NCI-H1092 treated with DMSO at 0.1 percent for 48 hours (cell line): ENCODE data around the gene PRPF8.
A peak's percentile ranks its signal among the peaks of the same experiment; 100 is the strongest.

Experiments used
- DNase-seq: peaks from one replicate; lab custom pipeline; 2025; lab: John Stamatoyannopoulos, UW

The PRPF8 gene

DNA sequence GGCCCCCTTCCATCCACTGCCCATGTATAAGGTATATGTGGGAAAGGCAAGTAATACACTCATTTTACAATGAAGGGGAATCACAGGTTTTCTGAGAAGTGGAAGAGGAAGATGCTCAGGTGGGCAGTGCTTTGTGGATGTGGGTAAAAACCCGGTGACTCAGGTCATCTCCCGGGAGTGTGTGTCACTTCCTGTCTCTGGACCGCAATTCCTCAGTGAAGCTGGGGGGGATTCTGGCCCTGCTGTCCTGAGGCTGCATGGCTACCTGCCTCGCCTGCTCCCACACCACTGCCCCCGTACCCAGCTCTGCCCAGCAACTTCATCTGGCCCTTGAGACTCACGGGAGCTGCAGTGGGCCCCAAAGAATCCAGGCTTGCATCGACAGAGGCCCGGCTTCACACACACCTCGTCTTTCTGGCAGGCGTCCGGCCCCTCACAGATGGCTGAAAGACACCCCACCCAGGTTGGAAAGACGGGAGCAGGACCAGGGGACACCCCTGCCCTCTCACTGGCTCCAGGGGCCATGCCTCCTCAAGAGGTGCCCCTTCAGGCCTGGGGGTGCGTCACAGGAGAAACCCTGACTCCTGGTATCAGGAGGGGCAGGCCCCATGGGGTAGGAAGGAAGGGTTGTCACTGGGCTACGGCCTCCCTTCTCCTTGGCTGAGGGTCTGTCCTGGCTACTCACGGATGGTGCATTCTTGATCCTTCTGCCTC is 40.0 kb downstream of the PRPF8 start:
- DNase-seq, result no peak

DNA sequence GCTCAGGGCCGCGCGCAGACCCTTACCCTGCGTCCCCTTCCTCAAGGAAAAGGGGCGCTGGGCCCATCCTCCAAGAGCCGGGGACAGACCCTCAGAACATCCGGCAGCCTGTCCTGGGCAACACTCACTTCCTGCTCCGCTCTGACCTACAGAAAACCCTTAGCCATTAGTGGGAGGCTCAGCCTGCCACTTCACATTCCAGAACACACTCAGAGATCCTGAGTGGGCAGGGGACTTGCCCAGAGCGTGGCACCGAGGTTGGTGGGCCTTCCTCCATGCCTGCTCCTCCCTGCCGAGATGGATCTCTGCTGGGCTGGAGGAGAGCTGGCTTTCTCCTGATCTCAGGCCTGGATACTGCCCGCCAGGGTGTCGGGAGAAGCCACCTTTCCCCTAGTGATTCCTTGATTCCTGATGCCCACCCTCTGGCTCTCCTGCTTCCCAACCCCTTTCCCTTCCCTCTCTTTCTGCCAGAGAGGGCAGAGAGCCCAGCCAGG is 40.6 kb downstream of the PRPF8 start:
- DNase-seq, result no peak

DNA sequence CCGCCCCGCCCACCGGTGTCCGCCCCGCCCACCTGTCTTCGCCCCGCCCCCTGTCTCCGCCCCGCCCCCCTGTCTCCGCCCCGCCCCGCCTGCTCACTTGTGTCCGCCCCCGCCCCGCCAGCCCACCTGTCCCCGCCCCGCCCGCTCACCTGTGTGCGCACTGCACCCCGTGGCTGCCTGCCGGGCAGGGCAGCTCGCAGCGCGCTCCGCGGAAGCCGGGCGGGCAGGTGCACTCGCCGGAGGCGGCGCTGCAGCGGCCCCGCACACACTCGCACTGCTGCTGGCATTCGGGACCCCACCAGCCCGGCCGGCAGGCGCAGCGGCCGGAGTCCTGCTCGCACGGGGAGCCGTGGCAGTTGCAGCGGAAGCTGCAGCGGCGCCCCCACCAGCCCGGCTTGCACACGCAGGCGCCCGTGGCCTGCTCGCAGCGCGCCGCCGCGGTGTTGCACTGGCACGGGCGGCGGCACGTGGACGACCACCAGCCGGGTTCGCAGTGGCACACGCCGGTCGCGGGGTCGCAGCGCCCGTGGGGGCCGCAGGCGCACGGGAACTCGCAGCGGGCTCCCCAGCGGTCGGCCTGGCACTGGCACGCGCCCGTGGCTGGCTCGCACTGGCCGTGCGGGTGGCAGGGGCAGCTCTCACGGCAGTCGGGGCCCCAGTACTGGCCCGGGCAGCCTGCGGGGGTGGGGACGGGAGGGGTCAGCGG is 41.2 kb downstream of the PRPF8 start:
- DNase-seq, result no peak

DNA sequence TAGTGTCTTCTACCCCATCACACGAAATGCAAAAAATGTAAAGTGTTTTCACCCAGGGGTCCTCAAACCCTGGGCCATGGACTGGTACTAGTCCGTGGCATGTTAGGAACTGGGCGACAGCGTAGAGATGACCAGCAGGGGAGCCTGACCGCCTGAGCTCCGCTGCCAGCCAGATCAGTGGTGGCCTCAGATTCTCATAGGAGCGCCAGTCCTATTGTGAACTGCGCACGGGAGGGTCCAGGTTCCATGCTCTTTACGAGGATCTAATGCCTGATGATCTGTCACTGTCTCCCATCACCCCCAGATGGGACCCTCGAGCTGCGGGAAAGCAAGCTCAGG is 43.6 kb downstream of the PRPF8 start:
- DNase-seq, result no peak

DNA sequence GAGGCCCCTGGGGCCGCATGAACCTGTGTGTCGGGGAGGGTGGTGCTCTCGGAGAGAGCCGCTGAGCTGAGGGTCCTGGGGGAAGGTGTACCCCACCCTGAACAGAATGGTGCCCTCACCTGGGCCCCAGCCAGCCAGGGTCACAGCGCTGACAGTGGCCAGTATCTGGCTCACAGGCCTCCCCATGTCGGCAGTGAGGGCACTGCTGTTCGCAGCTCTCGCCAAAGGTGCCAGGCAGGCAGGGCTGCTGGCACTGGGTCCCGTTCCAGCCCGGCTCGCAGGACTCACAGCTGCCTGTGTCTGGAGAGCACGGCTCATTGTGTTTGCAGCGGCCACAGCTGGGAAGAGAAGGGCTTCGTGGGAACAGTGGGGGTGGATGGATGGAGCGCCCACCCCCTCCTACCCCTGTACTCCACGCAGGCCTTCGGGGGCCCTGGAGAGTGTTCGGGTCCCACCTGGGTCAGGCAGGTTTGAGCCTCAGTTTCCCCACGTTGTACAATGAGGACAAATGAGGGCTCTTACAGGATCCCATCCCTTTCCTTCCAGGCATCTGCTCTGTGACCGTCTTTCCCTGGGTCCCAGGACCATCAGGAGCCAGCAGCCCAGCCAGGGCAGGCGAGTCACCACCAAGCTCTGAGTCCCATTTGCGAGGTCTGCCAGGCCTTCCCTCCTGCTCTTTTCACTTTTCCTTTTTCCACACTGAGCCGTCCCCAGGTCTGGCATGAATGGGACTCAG is 44.2 kb downstream of the PRPF8 start:
- no peak for DNase-seq

DNA sequence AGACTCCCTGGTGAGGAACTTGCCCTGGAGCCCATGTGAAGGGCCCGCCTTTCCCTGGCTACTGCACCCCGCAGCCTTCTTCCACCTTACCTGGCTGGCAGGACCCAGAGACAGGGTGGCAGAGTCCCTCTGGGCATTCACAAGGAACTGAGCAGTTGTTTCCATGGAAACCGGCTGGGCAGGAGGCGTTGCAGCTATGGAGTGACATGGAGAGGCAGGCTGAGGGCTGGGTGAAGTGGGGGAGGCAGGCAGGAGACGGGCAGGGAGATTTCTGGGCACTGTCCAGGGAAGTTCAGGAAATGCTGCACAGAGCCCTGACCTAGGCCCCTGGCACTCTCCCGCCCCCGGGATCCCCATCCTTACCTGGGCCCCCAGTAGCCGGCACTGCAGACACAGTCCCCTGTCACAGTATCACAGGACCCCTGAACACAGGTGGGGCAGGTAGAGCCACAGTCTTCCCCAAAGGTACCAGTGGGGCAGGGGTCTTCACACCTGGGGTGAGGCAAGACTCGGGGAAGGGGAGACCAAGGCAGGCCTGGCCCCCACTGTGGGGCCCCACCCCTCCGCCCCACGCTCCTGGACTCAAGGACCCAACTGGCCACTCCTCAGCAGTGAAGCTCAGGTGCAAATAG is 45.0 kb downstream of the PRPF8 start:
- no peak for DNase-seq

DNA sequence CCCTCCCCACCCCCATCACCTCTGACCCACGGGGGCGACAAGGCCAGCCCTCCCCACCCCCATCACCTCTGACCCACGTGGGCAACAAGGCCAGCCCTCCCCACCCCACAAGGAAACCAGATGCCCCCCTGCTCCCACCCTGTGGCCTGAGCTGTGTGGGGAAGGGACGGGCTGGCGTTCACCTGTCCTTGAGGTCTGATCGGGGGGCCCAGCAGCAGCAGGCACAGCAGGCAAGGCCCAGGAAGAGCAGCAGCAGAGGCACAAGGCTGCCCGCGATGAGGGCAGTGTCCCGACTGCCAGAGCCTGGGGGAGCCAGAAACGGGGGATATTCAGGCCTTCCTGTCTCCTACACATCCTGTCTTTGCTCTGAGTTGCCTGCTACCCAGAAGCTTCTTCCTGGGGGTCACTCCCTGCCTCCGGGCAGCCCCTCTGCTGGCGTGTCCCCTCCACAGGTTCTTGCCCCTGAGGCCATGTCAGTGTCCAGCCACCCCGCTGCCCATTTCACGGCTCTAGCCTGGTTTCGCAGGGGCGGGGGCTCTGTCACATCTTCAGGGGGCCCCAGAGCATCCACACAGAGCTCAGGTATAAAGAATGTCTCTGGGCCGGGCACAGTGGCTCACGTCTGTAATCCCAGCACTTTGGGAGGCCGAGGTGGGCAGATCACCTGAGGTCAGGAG is 45.9 kb downstream of the PRPF8 start:
- no peak for DNase-seq

- no peak for DNase-seq
Measured at GRCh38 chr17:1638171-1638590, 46.5 kb downstream of the PRPF8 start.

GRCh38 chr17:1636732-1637285 is 47.9 kb downstream of the PRPF8 start:
- no peak for DNase-seq

DNA sequence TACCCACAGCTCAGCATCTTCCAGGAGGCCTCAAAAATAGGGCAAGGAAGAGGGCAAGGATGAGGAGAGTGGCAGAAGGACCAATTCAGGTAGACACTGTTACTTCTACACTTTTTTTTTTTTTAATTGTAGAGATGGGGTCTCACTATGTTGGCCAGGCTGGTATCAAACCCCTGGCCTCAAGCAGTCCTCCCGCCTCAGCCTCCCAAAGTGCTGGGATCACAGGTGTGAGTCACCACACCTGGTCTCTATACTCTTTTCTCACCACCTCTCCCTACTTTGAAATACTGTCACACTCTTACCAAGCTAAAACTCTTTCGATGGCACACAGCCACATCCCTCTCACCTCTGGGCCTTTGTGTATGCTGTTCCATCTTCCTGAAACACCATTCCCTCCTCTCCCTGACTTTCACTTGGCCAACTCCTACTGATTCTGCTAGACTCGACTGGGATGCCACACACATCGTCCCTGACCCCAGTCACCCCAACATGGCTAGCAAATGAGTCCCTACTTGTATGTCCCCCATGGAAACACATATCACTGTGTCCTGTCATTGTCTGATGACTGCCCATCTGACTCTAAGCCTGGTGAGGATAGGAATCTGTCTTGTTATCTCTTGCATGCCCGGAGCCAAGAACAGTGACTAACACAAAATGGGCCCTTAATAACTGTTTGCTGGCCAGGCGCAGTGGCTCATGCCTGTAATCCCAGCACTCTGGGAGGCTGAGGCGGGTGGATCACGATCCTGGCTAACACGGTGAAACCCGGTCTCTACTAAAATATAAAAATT is 48.8 kb downstream of the PRPF8 start:
- DNase-seq, result no peak

DNA sequence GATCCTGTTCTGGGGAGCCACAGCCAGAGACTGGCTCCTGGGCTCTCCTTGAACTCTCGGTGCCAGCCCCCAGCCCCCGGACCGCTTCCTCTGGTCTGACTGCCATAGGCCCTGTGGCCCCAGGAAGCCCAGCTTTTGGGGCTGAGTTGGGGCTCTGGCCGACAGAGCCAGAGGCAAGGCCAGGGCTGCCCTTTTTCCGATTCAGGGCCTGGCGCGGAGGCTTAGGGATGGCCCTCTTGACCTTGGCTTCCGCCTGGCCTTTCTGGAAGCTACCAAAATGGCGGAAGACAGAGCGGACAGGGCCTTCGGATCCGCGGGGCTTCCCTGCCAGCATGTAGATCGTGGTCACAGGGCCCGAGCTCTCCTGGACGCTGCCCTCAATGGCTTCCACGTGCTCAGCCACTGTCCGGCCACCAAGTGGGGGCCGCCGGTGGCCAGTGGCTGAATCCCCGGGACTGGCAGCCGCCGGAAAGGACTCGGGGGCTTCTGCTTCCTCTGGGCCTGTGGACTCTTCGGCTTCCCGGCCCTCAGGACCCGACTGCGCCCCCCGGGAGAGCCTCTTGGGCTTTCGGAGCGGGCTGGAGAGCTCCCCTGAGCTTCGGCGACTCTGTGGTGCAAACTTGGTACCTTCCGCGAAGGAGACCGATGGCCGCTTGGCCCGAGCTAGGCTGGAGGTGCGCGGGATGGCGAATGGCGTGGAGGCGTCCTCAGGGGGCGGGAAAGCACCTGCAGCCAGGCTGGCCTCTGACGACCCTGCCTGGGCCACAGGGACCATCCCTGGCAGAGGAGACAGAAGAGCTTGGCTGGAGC is 49.6 kb downstream of the PRPF8 start:
- DNase-seq, result no peak

DNA sequence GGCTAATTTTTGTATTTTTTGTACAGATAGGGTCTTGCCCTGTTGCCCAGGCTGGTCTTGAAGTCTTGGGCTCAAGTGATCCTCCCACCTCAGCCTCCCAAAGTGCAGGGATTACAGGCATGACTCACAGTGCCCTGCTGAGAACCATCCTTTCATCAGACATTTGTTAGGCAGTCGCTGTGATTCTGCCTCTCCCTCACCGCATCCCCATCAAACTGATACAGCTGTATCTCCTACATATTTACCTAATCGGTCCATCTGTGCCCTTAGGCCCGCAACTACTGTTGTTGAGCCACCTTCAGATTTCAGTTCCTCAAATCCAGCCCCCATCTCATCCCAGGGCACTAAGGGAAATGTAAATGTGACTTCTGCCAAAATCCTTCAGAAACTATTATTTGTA is 54.0 kb downstream of the PRPF8 start:
- no peak for DNase-seq

- no peak for DNase-seq
Measured at GRCh38 chr17:1629504-1630310, 55.0 kb downstream of the PRPF8 start.

GRCh38 chr17:1628856-1629503 is 55.7 kb downstream of the PRPF8 start:
- peak; percentile 93 for DNase-seq

GRCh38 chr17:1627982-1628855 is 56.4 kb downstream of the PRPF8 start, which contains the start of gene SLC43A2:
TSS of gene SLC43A2 (minus strand) at chr17:1628834. CDS start at chr17:1627874, 960 bp downstream.
- DNase-seq, result peak; percentile 75

DNA sequence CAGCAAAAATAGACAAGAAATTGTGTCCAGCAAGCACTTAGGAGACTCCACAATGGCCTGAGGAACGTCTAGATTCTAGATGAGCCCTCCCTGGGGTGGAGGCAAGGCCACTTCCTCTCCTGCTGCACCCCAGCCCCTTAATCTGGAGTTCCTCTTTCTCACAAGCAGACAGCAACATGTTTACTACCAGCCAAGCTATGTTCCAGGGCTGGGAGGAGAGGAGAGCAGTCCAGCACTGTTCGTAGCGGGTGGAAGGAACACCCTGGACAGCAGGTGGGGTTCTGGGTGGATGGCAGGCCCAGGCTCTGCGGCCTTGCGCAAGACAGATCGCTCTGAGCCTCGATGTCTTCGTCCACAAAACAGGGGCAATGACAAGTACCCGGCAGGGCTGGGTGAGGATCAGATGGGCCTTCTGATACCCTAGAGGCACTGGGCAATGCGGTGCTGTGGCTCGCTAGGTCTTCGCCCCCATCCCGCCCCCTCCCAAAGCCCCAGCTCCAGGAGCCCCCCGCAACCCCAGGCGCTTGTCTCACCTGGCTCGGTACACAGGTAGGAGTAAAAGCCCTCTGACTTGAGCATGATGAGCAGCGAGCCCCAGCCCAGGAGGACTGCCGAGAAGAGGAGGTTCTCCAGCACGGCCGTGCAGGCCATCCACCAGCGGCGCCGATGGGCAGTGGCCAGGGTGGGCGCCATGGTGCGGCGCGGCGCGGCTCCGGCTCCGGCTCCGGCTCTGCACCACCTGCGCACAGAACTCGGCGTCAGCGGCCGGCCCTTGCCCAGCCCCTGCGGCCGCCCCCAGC is 57.3 kb downstream of the PRPF8 start:
- no peak for DNase-seq

GRCh38 chr17:1626333-1626732 is 58.3 kb downstream of the PRPF8 start:
- no peak for DNase-seq
